ENCODE data around the gene PARP11.

DNA sequence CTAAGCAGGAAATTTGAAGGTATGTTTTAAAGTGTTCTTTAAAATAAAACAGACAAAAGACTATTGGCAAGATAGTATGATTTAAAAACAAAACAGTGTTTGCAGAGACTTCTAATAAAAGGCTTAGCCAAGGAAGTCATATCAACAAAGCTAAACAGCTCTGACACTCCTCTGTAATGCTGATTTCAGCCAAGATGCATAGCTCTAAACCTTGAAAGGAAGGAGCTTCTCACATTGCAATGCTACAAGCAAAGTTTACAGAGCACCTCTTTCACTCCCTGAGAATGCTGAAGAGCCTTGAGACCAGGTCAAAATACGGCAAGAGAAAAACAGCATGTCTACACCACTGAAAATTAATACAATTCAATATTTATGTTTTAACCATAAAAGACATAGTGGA, 51.8 kb downstream of the PARP11 start:
- TF ChIP-seq, protein P1, sequence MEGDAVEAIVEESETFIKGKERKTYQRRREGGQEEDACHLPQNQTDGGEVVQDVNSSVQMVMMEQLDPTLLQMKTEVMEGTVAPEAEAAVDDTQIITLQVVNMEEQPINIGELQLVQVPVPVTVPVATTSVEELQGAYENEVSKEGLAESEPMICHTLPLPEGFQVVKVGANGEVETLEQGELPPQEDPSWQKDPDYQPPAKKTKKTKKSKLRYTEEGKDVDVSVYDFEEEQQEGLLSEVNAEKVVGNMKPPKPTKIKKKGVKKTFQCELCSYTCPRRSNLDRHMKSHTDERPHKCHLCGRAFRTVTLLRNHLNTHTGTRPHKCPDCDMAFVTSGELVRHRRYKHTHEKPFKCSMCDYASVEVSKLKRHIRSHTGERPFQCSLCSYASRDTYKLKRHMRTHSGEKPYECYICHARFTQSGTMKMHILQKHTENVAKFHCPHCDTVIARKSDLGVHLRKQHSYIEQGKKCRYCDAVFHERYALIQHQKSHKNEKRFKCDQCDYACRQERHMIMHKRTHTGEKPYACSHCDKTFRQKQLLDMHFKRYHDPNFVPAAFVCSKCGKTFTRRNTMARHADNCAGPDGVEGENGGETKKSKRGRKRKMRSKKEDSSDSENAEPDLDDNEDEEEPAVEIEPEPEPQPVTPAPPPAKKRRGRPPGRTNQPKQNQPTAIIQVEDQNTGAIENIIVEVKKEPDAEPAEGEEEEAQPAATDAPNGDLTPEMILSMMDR (IDR thresholded peaks at IDR 0.05) = no peak
- no peak for TF ChIP-seq POLR2A (IDR thresholded peaks at IDR 0.05)

Data from uterus (tissue), 2 donors.